ENCODE data around the gene F7.

The F7 gene

GRCh38 chr13:113105032-113105920, at the start of gene F7:
Gene F7, plus strand, starts transcription at chr13:113105791. Its CDS starts 51 bp downstream, at chr13:113105842.
- TF ChIP-seq GATA2 (IDR thresholded peaks at IDR 0.05; ENCODE audit: low read depth, low read length) (no peak), GATA3 (IDR thresholded peaks at IDR 0.05; ENCODE audit: low read depth, low read length) (no peak)

GRCh38 chr13:113057084-113057483, 48.5 kb upstream of the F7 start:
- no peak for TF ChIP-seq GATA2 (IDR thresholded peaks at IDR 0.05; ENCODE audit: low read depth, low read length)
- no peak for TF ChIP-seq GATA3 (IDR thresholded peaks at IDR 0.05; ENCODE audit: low read depth, low read length)

GRCh38 chr13:113058129-113058987, 47.2 kb upstream of the F7 start:
- no peak for TF ChIP-seq GATA2 (IDR thresholded peaks at IDR 0.05; ENCODE audit: low read depth, low read length)
- no peak for TF ChIP-seq GATA3 (IDR thresholded peaks at IDR 0.05; ENCODE audit: low read depth, low read length)

- TF ChIP-seq GATA3 (IDR thresholded peaks at IDR 0.05; ENCODE audit: low read depth, low read length), result no peak
- TF ChIP-seq GATA2 (IDR thresholded peaks at IDR 0.05; ENCODE audit: low read depth, low read length), result no peak
These were observed 46.4 kb upstream of the F7 start for GRCh38 chr13:113058988-113059850.

DNA sequence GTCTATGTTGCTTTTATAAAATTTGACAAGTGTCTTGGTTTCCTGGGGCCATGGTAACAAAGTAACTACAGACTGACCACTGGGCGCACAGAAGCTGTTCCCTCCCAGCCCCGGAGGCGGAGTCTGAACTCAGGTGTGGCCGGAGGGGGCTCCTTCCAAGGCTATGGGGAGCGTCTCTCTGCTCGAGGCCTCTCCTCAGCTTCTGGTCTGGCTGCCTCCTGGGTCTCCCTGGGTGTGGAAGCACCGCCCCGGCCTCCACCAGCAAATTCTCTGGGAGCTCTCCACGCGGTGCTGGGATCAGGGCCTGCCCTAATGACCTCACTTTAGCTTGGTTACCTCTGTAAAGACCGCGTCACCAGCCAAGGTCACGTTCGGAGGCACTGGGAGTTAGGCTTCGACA, 45.7 kb upstream of the F7 start:
- TF ChIP-seq GATA3 (IDR thresholded peaks at IDR 0.05; ENCODE audit: low read depth, low read length) (no peak), GATA2 (IDR thresholded peaks at IDR 0.05; ENCODE audit: low read depth, low read length) (no peak)

- TF ChIP-seq GATA3 (IDR thresholded peaks at IDR 0.05; ENCODE audit: low read depth, low read length) (no peak), GATA2 (IDR thresholded peaks at IDR 0.05; ENCODE audit: low read depth, low read length) (no peak)
These were observed 44.9 kb upstream of the F7 start for GRCh38 chr13:113060557-113061270.

- no peak for TF ChIP-seq GATA2 (IDR thresholded peaks at IDR 0.05; ENCODE audit: low read depth, low read length)
- no peak for TF ChIP-seq GATA3 (IDR thresholded peaks at IDR 0.05; ENCODE audit: low read depth, low read length)
These were observed 44.3 kb upstream of the F7 start for GRCh38 chr13:113061271-113061625.

- TF ChIP-seq GATA2 (IDR thresholded peaks at IDR 0.05; ENCODE audit: low read depth, low read length) (no peak), GATA3 (IDR thresholded peaks at IDR 0.05; ENCODE audit: low read depth, low read length) (no peak)
These were observed 43.7 kb upstream of the F7 start for GRCh38 chr13:113061796-113062425.

DNA sequence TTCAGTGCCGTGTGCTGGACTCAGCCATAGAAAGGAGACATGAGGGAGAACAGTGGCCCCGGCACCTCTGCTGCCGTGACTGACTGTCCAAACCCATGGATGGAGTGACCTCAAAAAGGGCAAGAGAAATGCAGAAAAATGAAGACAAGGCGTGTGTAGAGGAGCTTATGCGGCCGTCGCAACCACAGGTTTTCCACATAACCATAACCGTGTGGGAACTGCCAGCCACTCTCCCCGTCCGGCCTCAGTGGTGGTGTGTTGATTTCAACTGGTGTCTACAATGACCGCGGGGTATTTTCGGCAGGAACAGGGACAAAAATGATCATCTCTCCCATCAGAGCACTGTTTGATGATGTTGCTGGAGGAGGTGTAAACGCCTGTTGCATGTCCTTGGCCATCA, 42.9 kb upstream of the F7 start:
- TF ChIP-seq GATA3 (IDR thresholded peaks at IDR 0.05; ENCODE audit: low read depth, low read length) (no peak), GATA2 (IDR thresholded peaks at IDR 0.05; ENCODE audit: low read depth, low read length) (no peak)

DNA sequence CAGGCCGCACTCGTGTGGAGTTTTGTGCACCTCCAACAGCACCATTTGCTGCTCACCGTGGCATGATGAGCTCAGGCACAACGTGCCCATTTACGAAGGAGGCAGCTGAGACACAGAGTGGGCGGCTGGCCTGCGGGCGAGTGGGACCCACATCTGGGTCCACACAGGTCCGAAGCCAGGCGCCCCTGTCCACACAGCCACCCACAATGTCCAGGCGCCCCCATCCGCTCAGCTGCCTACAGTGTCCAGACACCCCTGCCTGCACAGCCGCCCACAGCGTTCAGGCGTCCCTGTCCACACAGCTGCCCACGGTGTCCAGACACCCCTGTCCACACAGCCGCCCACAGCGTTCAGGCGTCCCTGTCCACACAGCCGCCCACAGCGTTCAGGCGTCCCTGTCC, 42.5 kb upstream of the F7 start:
- TF ChIP-seq GATA3 (IDR thresholded peaks at IDR 0.05; ENCODE audit: low read depth, low read length), result no peak
- TF ChIP-seq GATA2 (IDR thresholded peaks at IDR 0.05; ENCODE audit: low read depth, low read length), result no peak

DNA sequence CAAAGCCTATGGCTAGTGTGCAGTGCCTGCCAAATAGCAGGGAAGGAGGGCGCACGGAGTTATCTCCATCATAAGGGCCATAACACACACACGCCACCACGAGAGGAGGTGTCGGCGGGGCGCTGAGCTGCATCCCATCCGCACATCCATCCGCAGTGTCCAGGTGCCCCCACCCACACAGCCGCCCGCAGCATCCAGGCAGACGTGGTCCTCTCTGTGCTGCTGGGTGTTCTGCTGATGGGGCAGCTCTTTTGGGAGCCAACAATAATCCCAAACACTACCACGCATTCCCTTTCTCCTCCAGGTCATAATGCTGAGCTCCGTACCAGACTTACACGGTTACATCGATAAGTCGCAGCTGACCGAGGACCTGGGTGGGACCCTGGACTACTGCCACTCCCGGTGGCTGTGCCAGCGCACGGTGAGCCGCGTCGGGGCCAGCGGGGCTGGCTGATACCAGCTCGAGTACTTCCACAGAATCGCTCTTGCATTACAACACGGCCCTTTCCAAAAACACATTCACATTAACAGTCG, 41.5 kb upstream of the F7 start:
- TF ChIP-seq GATA2 (IDR thresholded peaks at IDR 0.05; ENCODE audit: low read depth, low read length) (no peak), GATA3 (IDR thresholded peaks at IDR 0.05; ENCODE audit: low read depth, low read length) (no peak)

- TF ChIP-seq GATA3 (IDR thresholded peaks at IDR 0.05; ENCODE audit: low read depth, low read length), result no peak
- no peak for TF ChIP-seq GATA2 (IDR thresholded peaks at IDR 0.05; ENCODE audit: low read depth, low read length)
These were observed 40.8 kb upstream of the F7 start for GRCh38 chr13:113064534-113065405.

Data from SH-SY5Y (cell line).